Erythroblast (primary cell): Measurements from ENCODE around the gene POLR1A.

Experiments used
- DNase-seq, 2 experiments: peaks; one replicate each; lab custom pipeline; 2025; lab: John Stamatoyannopoulos, UW
- GATA1 ChIP-seq: IDR thresholded peaks from 2 replicates; pipeline ENCODE4 v1.6.1; 2011; ENCODE audit warnings: low read depth, mild to moderate bottlenecking, control low read depth, low read length, moderate library complexity
- POLR2A ChIP-seq: IDR thresholded peaks from 2 replicates; pipeline ENCODE4 v1.6.1; 2011; ENCODE audit warnings: mild to moderate bottlenecking, low read length

Gene POLR1A

DNA sequence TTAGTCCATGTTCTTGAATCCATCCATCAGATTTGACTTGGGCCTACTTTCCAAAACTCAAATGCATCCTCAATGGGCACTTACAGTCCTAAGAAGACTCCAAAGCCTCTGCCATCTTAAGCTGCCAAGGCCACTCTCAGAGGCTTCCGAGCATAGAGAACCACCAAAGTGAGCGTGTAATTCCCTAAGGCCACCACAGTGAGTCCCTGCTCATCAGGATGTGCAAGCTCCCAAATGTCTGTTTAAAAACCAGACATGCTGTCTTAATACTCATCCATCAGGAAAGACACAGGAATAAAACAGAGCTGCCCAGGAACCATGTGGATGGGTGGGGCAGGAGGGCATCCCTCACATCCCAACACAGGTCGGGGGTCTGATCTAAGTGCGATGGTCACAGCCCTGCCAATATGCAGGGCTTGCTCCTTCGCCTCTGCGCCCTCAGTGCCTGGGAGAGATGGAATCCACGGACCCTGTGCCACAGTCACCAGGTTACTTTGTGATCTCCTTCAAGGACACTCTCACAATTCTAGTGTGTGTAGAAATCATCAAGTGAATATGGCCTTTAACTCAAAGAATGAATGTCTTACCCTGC is 80.4 kb downstream of the POLR1A start:
- no peak for DNase-seq
- TF ChIP-seq POLR2A, result no peak
- no peak for TF ChIP-seq GATA1

DNA sequence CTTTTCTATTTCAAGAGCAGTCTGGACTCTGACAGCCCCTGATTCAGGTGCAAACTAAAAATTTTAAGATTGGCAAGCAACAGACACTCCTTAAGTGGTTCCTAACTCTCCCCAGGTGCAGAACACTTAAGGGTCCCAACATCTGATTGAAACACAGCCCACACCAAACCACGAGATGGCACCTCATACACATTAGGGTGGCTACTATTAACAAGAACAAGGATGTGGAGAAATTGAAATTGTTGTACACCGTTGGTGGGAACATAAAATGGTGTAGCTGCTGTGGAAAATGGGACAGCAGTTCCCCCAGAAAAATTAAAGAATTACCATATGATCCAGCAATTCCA is 82.3 kb downstream of the POLR1A start:
- TF ChIP-seq GATA1, result no peak
- no peak for TF ChIP-seq POLR2A
- DNase-seq, result no peak

- DNase-seq, result no peak
- TF ChIP-seq GATA1, result no peak
- TF ChIP-seq POLR2A, result no peak
Measured at GRCh38 chr2:86022661-86023365, 82.9 kb downstream of the POLR1A start.

- no peak for DNase-seq
- TF ChIP-seq POLR2A (no peak), GATA1 (no peak)
Measured at GRCh38 chr2:86021396-86022378, 84.0 kb downstream of the POLR1A start.

- no peak for DNase-seq
Measured at GRCh38 chr2:86020984-86021383, 84.7 kb downstream of the POLR1A start.

GRCh38 chr2:86019121-86019520 is 86.6 kb downstream of the POLR1A start:
- no peak for DNase-seq
- TF ChIP-seq POLR2A, result no peak
- TF ChIP-seq GATA1, result no peak

More at GRCh38 chr2:86020984-86021383, 84.7 kb downstream of the POLR1A start:
- TF ChIP-seq GATA1 (no peak), POLR2A (no peak)

DNA sequence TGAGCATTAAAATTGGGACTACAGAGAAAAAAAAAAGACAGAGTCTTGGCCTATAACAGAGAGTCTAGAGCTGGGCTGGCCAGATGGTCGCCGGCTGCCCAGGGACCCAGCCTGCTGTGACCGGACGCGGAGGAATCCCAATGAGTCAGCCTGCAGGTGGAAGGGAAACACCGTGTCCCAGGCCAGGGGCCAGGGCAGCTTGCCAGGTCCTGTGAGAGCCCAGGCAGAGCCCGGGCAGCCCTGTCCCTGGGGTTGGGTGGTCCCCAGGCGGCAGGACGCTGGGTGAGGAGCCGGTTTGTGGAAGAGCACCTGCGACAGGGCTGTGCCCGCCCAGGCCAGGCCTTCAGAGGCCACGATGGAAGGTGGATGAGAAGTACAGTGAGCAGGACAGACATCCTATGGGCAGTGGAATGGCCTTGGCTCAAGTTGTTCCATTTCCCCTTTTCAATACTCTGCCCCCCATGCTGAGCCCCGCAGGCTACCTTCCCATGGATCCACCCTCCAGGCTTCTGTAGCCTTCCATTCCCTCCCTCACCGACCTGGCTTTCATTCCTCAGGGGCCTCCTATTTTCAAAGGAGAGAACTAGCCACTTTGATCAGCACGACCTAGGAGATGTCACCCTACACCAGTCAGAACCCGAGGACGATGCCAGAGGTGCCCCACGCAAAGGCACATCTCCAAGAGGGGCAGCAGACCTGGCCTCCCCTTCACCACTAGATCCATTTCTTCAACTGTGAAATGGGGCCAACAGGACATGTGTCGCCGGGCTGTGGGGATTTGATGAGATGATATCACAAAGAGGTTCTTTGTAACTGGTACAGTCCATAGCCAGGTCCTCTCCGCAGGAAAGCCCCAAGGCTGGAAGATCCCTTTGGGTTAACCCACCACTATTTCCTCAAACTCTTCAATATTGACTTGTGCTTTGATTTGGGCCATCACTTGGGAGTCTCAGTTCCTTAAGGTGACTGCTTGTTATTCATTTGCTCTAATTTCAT is 87.5 kb downstream of the POLR1A start:
- TF ChIP-seq POLR2A (no peak), GATA1 (no peak)

DNA sequence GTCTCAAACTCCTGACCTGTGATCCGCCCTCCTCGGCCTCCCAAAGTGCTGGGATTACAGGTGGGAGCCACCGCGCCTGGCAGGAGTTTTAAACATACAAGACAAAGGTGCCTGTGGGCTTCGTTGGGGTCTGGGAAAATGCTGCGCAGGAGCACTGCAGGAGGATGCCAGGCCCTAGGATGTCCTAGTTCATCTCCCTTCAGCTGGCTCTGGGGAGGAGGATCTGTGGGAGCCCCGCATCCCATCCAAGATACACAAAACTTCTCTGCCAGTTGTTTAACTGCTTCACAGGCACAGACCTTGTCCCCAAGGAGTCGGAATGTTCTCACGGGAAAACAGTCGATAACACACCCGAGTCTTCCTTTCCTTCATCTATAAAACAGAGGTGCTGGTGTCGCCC is 89.1 kb downstream of the POLR1A start:
- TF ChIP-seq GATA1 (no peak), POLR2A (no peak)
- no peak for DNase-seq

More for the DNA sequence above, 87.5 kb downstream of the POLR1A start:
- DNase-seq, result no peak

DNA sequence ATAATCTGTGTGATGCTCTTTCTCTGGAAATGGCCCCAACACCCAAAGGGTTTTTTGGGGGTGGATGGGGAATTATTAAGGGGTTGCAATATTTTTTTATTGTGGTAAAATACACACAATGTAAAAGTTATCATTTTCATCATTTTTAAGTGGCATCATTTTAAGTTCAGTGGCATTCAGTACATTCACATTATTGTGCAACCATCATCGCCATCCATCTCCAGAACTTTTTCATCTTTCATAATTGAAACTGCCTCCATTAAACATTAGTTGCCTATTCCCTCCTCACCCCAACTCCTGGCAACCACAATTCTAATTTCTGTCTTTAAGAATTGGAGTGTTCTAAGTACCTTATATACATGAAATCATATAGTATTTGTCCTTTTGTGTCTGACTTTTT is 90.0 kb downstream of the POLR1A start:
- TF ChIP-seq GATA1, result no peak
- no peak for TF ChIP-seq POLR2A
- no peak for DNase-seq

DNA sequence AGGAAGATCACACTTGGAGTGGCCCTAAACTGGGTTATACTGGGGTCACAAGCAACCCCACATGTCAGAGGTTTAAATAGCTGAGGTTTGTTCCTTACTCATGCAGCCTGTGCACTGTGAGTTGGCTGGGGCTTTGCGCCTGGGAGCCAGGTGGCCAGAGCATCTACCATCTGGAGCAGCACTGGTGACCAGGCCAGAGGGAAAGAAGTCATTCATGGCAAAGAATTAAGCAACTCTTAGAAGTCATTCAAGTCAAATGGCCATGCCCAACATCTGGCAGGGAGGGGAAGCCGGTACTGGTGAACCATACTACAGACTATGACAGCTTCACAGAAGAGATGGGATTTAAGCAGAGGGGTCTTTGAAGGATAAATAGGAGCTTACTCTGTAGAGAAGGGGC is 90.7 kb downstream of the POLR1A start:
- no peak for DNase-seq
- no peak for TF ChIP-seq POLR2A
- no peak for TF ChIP-seq GATA1

DNA sequence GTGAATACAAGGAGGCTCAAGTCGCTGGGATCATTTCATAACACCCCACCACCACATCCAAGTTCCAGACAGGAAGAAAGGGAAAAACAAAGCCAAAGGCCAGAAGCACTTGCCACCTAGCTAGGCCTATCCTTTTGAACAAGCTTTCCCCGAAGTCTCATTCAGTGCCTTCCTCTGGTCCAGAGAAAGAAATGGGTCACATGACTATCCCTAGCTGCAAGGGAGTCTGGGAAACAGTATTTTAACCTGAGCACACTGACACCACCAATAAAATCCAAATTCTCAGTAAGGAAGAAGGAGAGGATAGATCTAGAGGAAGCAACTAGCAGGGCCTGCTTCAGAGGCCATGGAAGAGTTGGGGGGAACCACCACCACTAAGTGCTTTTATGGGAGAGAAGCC is 91.2 kb downstream of the POLR1A start:
- no peak for DNase-seq
- TF ChIP-seq GATA1 (no peak), POLR2A (no peak)

DNA sequence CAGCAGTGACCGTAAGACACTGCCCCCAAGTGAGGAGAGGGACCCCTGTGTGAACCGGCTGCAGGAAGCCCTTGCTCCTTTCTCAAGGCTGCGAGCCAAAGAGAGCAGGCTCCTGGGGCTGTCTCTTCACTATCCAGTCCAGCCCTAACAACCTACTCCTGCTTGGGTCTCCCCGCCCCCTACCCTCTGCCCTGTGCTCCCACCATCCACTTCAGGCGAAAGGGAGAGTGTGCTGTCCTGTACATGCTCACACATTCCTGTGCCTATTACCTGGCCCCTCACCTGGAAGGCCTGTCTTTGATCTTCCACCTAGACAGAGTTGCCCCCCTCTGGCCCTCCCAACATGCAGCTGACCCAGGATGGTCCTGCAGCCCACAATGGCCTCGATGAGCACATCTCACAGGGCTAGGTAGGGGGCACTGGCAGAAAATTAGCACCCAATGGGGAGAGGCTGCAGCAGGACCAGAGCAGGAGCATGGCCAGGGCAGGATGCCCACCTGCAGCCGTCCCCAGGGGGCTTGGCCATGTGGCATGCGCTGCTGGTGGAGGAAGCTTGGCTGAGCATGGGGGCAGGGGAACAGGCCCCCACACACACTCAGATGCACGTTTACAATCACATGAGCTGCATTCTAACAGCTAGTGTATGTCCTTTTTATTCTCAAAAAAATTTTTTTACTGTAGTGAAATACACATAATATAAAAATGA is 93.5 kb downstream of the POLR1A start:
- TF ChIP-seq POLR2A (no peak), GATA1 (no peak)
- no peak for DNase-seq
